H1 (cell line): ENCODE measurements around the gene NRXN3. TPM values are rescaled to one million over a fixed set of nuclear protein-coding genes. Genes with fewer than 3 reads are reported as not detected.

ENCODE experiments used
- CTCF ChIA-PET: fragments of 300-600 bp; sonication (Branson Sonifier 250); formaldehyde crosslinking; loops from one replicate; lab custom pipeline; 2021; ENCODE audit not compliant: partially characterized antibody; lab: Charles Lee
- POLR2A ChIA-PET: fragments of 300-600 bp; sonication (Branson Sonifier 250); formaldehyde crosslinking; loops from one replicate; lab custom pipeline; 2021; ENCODE audit warnings: inconsistent platforms; ENCODE audit not compliant: partially characterized antibody; lab: Charles Lee
- DNase-seq, 2 experiments: peaks; one replicate each; pipeline versions ENCODE4 v3.0.0 to v3.0.0-alpha.2; 2010 to 2022; ENCODE audit warnings: low spot score in 2 of 2, low read depth in 1 of 2, mixed read lengths in 1 of 2
- FAIRE-seq: peaks from 2 replicates; lab custom pipeline; 2011; peaks lifted over from hg19 to GRCh38; lab: Jason Lieb, UNC
- H2AFZ ChIP-seq: 2 replicates; pipeline ENCODE4 v1.8.1; 2012; ENCODE audit warnings: low read length, inconsistent platforms
- H2AK5ac ChIP-seq: 2 replicates; pipeline ENCODE4 v1.6.1; 2013; ENCODE audit warnings: low read depth, low read length
- H2BK120ac ChIP-seq: replicated peaks from 2 replicates; pipeline ENCODE3; 2013; ENCODE audit warnings: low read depth, low read length, inconsistent platforms
- H2BK12ac ChIP-seq: 2 replicates; pipeline ENCODE4 v1.6.1; 2013; ENCODE audit warnings: low read depth, low read length
- H2BK15ac ChIP-seq: 2 replicates; pipeline ENCODE4 v1.6.1; 2013; ENCODE audit warnings: low read length
- H2BK20ac ChIP-seq: 2 replicates; pipeline ENCODE4 v1.6.1; 2013; ENCODE audit warnings: low read length
- H2BK5ac ChIP-seq: 2 replicates; pipeline ENCODE4 v1.6.1; 2013; ENCODE audit warnings: low read depth, low read length
- H3K14ac ChIP-seq: 2 replicates; pipeline ENCODE4 v1.6.1; 2013; ENCODE audit warnings: inconsistent platforms; ENCODE audit not compliant: insufficient read length
- H3K18ac ChIP-seq: 2 replicates; pipeline ENCODE4 v1.6.1; 2013; ENCODE audit warnings: low read length; ENCODE audit errors: extremely low read depth
- H3K23ac ChIP-seq: 2 replicates; pipeline ENCODE4 v1.6.1; 2013; ENCODE audit warnings: inconsistent platforms; ENCODE audit not compliant: insufficient read length
- H3K23me2 ChIP-seq: 2 replicates; pipeline ENCODE4 v1.6.1; 2013; ENCODE audit warnings: low read depth, low read length
- H3K27ac ChIP-seq: 2 replicates; pipeline ENCODE4 v1.6.1; 2011; ENCODE audit warnings: low read depth, low read length, inconsistent platforms
- H3K27me3 ChIP-seq, 4 experiments: replicated peaks in 1 of 4; 1 replicate in 1 of 4; 2 replicates in 3 of 4; pipeline versions ENCODE4 v1.6.1 to v1.8.1; 2011 to 2013; ENCODE audit warnings: low read length in 3 of 4, mild to moderate bottlenecking in 3 of 4, inconsistent platforms in 2 of 4, mixed read lengths in 2 of 4, moderate library complexity in 1 of 4; ENCODE audit not compliant: control insufficient read depth in 3 of 4, insufficient read depth in 3 of 4; ENCODE audit errors: extremely low read depth in 1 of 4
- H3K36me3 ChIP-seq, 4 experiments: 2 replicates each; pipeline versions ENCODE4 v1.6.1 to v1.8.1; 2011 to 2013; ENCODE audit warnings: mild to moderate bottlenecking in 4 of 4, low read length in 3 of 4, moderate library complexity in 2 of 4, control low read depth in 1 of 4, inconsistent platforms in 1 of 4; ENCODE audit not compliant: insufficient read depth in 4 of 4, control insufficient read depth in 2 of 4
- H3K4ac ChIP-seq: replicated peaks from 2 replicates; pipeline ENCODE3; 2013; ENCODE audit warnings: low read length, low read depth, mixed read lengths, inconsistent platforms; ENCODE audit not compliant: insufficient read length
- H3K4me1 ChIP-seq, 4 experiments: replicated peaks in 1 of 4; 1 replicate in 1 of 4; 2 replicates in 3 of 4; pipeline versions ENCODE4 v1.6.1 to v1.8.1; 2011 to 2013; ENCODE audit warnings: low read length in 3 of 4, inconsistent platforms in 2 of 4, mixed read lengths in 1 of 4; ENCODE audit not compliant: insufficient read depth in 4 of 4, control insufficient read depth in 3 of 4
- H3K4me2 ChIP-seq, 2 experiments: 2 replicates each; pipeline versions ENCODE4 v1.6.1 to v1.8.1; 2011 to 2013; ENCODE audit warnings: low read depth in 2 of 2, low read length in 2 of 2, control low read depth in 1 of 2, inconsistent platforms in 1 of 2, mild to moderate bottlenecking in 1 of 2; ENCODE audit not compliant: insufficient read depth in 1 of 2
- H3K4me3 ChIP-seq, 4 experiments: fragments of 200-600, 300-600 bp in 1 of 4; sonication (generic), shearing (Covaris generic), sonication (Bioruptor Twin) in 1 of 4; 2 replicates each; pipeline versions ENCODE4 v1.5.1 to v1.8.1; 2011 to 2016; ENCODE audit warnings: low read length in 4 of 4, low read depth in 3 of 4, control low read depth in 2 of 4, inconsistent platforms in 2 of 4, mild to moderate bottlenecking in 2 of 4, mixed read lengths in 1 of 4, moderate library complexity in 1 of 4; ENCODE audit not compliant: insufficient read depth in 2 of 4; ENCODE audit errors: extremely low read depth in 1 of 4
- H3K56ac ChIP-seq: replicated peaks from 2 replicates; pipeline ENCODE3; 2013; ENCODE audit warnings: low read depth, mild to moderate bottlenecking, mixed read lengths, low read length, inconsistent platforms; ENCODE audit not compliant: insufficient read length
- H3K79me1 ChIP-seq: 2 replicates; pipeline ENCODE4 v1.6.1; 2013; ENCODE audit warnings: low read depth, low read length, control low read depth
- H3K79me2 ChIP-seq, 2 experiments: 2 replicates each; pipeline versions ENCODE4 v1.6.1 to v1.8.1; 2012 to 2013; ENCODE audit warnings: low read length in 2 of 2, mild to moderate bottlenecking in 2 of 2, inconsistent platforms in 1 of 2; ENCODE audit not compliant: insufficient read depth in 2 of 2, control insufficient read depth in 1 of 2
- H3K9ac ChIP-seq, 4 experiments: replicated peaks in 1 of 4; 1 replicate in 1 of 4; 2 replicates in 3 of 4; pipeline versions ENCODE4 v1.6.1 to v1.8.1; 2011 to 2013; ENCODE audit warnings: low read depth in 3 of 4, low read length in 3 of 4, control low read depth in 2 of 4, mild to moderate bottlenecking in 2 of 4, moderate library complexity in 2 of 4, inconsistent platforms in 1 of 4; ENCODE audit errors: extremely low read depth in 1 of 4
- H3K9me3 ChIP-seq, 2 experiments: 2 replicates each; pipeline versions ENCODE4 v1.6.1 to v1.8.1; 2012 to 2013; ENCODE audit warnings: mild to moderate bottlenecking in 2 of 2, moderate library complexity in 2 of 2, control low read depth in 1 of 2, inconsistent platforms in 1 of 2, low read depth in 1 of 2, low read length in 1 of 2, mixed read lengths in 1 of 2; ENCODE audit not compliant: insufficient read depth in 2 of 2
- H4K20me1 ChIP-seq, 2 experiments: replicated peaks in 1 of 2; 2 replicates each; pipeline versions ENCODE3 to v1.8.1; 2011 to 2013; ENCODE audit warnings: inconsistent platforms in 2 of 2, low read length in 2 of 2, mild to moderate bottlenecking in 1 of 2; ENCODE audit not compliant: insufficient read depth in 2 of 2, control insufficient read depth in 1 of 2
- H4K5ac ChIP-seq: 2 replicates; pipeline ENCODE4 v1.6.1; 2013; ENCODE audit warnings: low read length, low read depth, mixed read lengths, inconsistent platforms; ENCODE audit not compliant: insufficient read length
- H4K8ac ChIP-seq: 2 replicates; pipeline ENCODE4 v1.8.0; 2013; ENCODE audit warnings: mild to moderate bottlenecking, moderate library complexity, low read length, inconsistent platforms; ENCODE audit not compliant: insufficient read depth; ENCODE audit errors: extremely low read depth
- H4K91ac ChIP-seq: replicated peaks from 2 replicates; pipeline ENCODE3; 2013; ENCODE audit warnings: low read length, mixed read lengths, inconsistent platforms; ENCODE audit not compliant: insufficient read length
- ASH2L ChIP-seq: fragments of 200-600, 300-600 bp; sonication (generic); IDR thresholded peaks from one replicate; pipeline ENCODE4 v1.7.1; 2017; ENCODE audit warnings: low read length
- CBX8 ChIP-seq: fragments of 300-800, 300-1000 bp; sonication (generic); IDR thresholded peaks from 2 replicates; pipeline ENCODE4 v1.7.1; 2016; ENCODE audit warnings: low read depth, low read length, borderline replicate concordance
- EP300 ChIP-seq, 2 experiments: IDR thresholded peaks; 1 replicate in 1 of 2; 2 replicates in 1 of 2; pipeline ENCODE4 v1.6.1; 2011 to 2012; ENCODE audit warnings: low read depth in 2 of 2, low read length in 2 of 2, mild to moderate bottlenecking in 2 of 2, borderline replicate concordance in 1 of 2, inconsistent platforms in 1 of 2, moderate library complexity in 1 of 2
- GABPA ChIP-seq: IDR thresholded peaks from 2 replicates; pipeline ENCODE4 v1.6.1; 2011; ENCODE audit warnings: mild to moderate bottlenecking, low read length, moderate library complexity, borderline replicate concordance; ENCODE audit not compliant: insufficient read depth
- GTF2F1 ChIP-seq: IDR thresholded peaks from 2 replicates; pipeline ENCODE4 v1.6.1; 2012; ENCODE audit warnings: low read depth, low read length, improper control_type of control experiment, borderline replicate concordance
- KDM5A ChIP-seq: fragments of 200-600 bp; IDR thresholded peaks from 2 replicates; pipeline ENCODE4 v1.7.1; 2012; ENCODE audit warnings: mild to moderate bottlenecking, low read length, inconsistent platforms, mixed read lengths
- NANOG ChIP-seq: IDR thresholded peaks from 2 replicates; pipeline ENCODE4 v1.6.1; 2011; ENCODE audit warnings: low read length, low read depth, mild to moderate bottlenecking, inconsistent platforms; ENCODE audit not compliant: insufficient read depth, poor library complexity, severe bottlenecking
- RNF2 ChIP-seq: fragments of 200-900, 300-1000 bp; sonication (generic); IDR thresholded peaks from 2 replicates; pipeline ENCODE4 v1.7.1; 2016; ENCODE audit warnings: borderline replicate concordance, low read depth, mild to moderate bottlenecking, antibody characterized with exemption, low read length; ENCODE audit not compliant: poor library complexity, severe bottlenecking; ENCODE audit errors: missing control alignments
- SIX5 ChIP-seq: IDR thresholded peaks from 2 replicates; pipeline ENCODE4 v1.6.1; 2011; ENCODE audit warnings: mild to moderate bottlenecking, low read depth, low read length
- SP2 ChIP-seq: IDR thresholded peaks from 2 replicates; pipeline ENCODE4 v1.6.1; 2012; ENCODE audit warnings: mild to moderate bottlenecking, low read length, inconsistent platforms
- SP4 ChIP-seq: IDR thresholded peaks from 2 replicates; pipeline ENCODE4 v1.6.1; 2012; ENCODE audit warnings: low read length, inconsistent platforms
- WGBS, 2 experiments: shearing (Covaris generic) in 1 of 2; methylation state at CpG; one replicate each; pipeline versions ENCODE4 v1.1.6 to v1.1.7; 2013 to 2015; ENCODE audit warnings: low lambda C conversion rate in 2 of 2, mixed read lengths in 2 of 2, inconsistent platforms in 1 of 2, low coverage in 1 of 2, missing lambda C conversion rate in 1 of 2; ENCODE audit not compliant: insufficient replicate concordance in 2 of 2, insufficient coverage in 1 of 2, insufficient read length in 1 of 2; ENCODE audit errors: extremely low coverage in 1 of 2, missing lambda C conversion rate in 1 of 2; 5-methylcytosine and 5-hydroxymethylcytosine counted together
- polyA plus RNA-seq, 7 experiments: library from polyadenylated mRNA; depleted of rRNA in 3 of 7; stranded (reverse) in 5 of 7; unstranded in 2 of 7; fragments of >200 nt in 5 of 7; fragments of 200-250 nt in 2 of 7; gene quantifications; 1 replicate in 5 of 7; 2 replicates in 1 of 7; 4 replicates in 1 of 7; pipeline versions ENCODE4 v1.2.1 to v1.2.3, GENCODE V29; 2011 to 2013; ENCODE audit warnings: missing spikeins in 2 of 7, mixed read lengths in 2 of 7
- total RNA-seq: library from RNA; stranded (reverse); fragmentation: NEBNext Ultra II Directional; extraction: Animal tissue kit (Norgen Biotek cat#: 25700); gene quantifications from 2 replicates; pipeline ENCODE4 v1.2.1, GENCODE V29; 2021

NRXN3 gene
- total and polyA plus RNA-seq, 2 of the 8 experiments (the other 6 are each of a cell fraction or from before 2014, with no cell fraction given): 2.6 to 4.1 TPM

DNA sequence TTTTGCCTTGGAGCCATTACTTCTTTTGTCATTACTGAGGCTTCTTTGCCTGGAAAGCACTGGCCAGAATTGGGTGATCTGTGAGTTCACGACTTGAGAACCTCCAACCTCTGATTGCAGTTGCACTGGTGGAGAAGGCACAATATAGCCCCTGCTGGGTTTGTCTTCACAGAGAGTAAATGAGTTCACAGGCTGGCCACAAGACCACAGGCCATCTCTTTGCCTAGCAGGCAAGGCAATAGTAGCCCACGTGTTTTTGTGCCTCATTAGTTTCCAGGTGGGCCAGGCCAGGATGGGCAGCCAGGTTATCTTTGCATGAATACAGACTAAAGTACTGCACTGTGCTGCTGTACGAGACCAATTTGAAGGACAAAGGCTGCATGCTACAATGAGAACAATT is 468.8 kb downstream of the NRXN3 start:
- no peak overlapping the region for H2BK120ac ChIP-seq
- ChIA-PET CTCF (no interaction called here), POLR2A (no interaction called here)
- H3K4me2 ChIP-seq: no peak overlapping the region
- no peaks in the 10 kb centered on the region for H3K23me2 ChIP-seq
- H2BK20ac ChIP-seq: no peak overlapping the region
- H2AK5ac ChIP-seq: no peak overlapping the region
- H3K9me3 ChIP-seq: no peaks in the 10 kb centered on the region
- no peaks in the 10 kb centered on the region for H4K20me1 ChIP-seq
- H4K8ac ChIP-seq: no peak overlapping the region
- no peak overlapping the region for H2BK5ac ChIP-seq
- H3K27me3 ChIP-seq: peaks cover 0 to 2% (median 0%) of the 10 kb centered on the region in 4 experiments; a peak in 1 of 7 replicates
- DNase-seq (no peak), FAIRE-seq (no peak)
- no peak overlapping the region for H3K27ac ChIP-seq
- no peak overlapping the region for H3K4me3 ChIP-seq
- TF ChIP-seq GTF2F1: no peak
- TF ChIP-seq EP300 (IDR thresholded peaks at IDR 0.05; ENCODE audit: borderline replicate concordance in 1 of 2, low read depth in 2 of 2, low read length in 2 of 2): no peak
- TF ChIP-seq GABPA: no peak
- no peak for TF ChIP-seq CBX8
- TF ChIP-seq ASH2L: no peak
- TF ChIP-seq SP2: no peak
- no peak for TF ChIP-seq SIX5
- TF ChIP-seq RNF2: no peak
- TF ChIP-seq SP4: no peak
- TF ChIP-seq NANOG: no peak
- no peak for TF ChIP-seq KDM5A
- no peak overlapping the region for H3K18ac ChIP-seq
- H2BK12ac ChIP-seq: no peak overlapping the region
- H4K91ac ChIP-seq: no peak overlapping the region
- H2BK15ac ChIP-seq: no peak overlapping the region
- no peak overlapping the region for H3K56ac ChIP-seq
- H3K9ac ChIP-seq: no peak overlapping the region
- H4K5ac ChIP-seq: no peak overlapping the region
- 67% methylated on average over 3 of the region's 3 CpGs; no CpG with 5 or more reads in 1 of the 2 experiments for WGBS, 2 experiments
- H3K4ac ChIP-seq: no peak overlapping the region
- H2AFZ ChIP-seq: no peak overlapping the region
- no peaks in the 10 kb centered on the region for H3K79me2 ChIP-seq
- no peaks in the 10 kb centered on the region for H3K36me3 ChIP-seq
- H3K23ac ChIP-seq: no peak overlapping the region
- H3K79me1 ChIP-seq: no peaks in the 10 kb centered on the region
- H3K4me1 ChIP-seq: peaks cover 0 to 11% (median 4%) of the 10 kb centered on the region in 4 experiments; a peak in 2 of 7 replicates
- no peak overlapping the region for H3K14ac ChIP-seq
